Measurements from ENCODE around the gene AXDND1.

DNA sequence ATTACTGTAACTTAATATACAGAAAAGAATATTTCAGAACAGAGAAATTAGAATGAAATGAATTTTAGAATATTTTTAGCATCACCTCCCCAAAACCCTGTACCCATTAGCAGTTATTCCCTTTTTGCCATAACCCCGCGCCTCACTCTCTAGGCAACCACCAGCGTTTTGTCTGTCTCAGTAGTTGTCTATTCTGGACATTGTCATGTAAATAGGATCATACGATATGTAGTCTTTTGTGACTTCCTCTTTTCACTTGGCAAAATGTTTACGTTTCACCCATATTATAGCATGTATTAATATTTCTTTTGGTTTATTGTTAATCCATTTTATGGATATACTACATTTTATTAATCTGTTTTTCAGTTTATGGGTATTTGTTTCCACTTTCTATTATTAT is 47.3 kb upstream of the AXDND1 start:
- no peak for TF ChIP-seq POLR2A (IDR thresholded peaks at IDR 0.05)
- TF ChIP-seq, protein P1, sequence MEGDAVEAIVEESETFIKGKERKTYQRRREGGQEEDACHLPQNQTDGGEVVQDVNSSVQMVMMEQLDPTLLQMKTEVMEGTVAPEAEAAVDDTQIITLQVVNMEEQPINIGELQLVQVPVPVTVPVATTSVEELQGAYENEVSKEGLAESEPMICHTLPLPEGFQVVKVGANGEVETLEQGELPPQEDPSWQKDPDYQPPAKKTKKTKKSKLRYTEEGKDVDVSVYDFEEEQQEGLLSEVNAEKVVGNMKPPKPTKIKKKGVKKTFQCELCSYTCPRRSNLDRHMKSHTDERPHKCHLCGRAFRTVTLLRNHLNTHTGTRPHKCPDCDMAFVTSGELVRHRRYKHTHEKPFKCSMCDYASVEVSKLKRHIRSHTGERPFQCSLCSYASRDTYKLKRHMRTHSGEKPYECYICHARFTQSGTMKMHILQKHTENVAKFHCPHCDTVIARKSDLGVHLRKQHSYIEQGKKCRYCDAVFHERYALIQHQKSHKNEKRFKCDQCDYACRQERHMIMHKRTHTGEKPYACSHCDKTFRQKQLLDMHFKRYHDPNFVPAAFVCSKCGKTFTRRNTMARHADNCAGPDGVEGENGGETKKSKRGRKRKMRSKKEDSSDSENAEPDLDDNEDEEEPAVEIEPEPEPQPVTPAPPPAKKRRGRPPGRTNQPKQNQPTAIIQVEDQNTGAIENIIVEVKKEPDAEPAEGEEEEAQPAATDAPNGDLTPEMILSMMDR (IDR thresholded peaks at IDR 0.05) = no peak

Measured in vagina (tissue), 2 donors.